ENCODE data around the gene C1orf35.

Gene C1orf35

DNA sequence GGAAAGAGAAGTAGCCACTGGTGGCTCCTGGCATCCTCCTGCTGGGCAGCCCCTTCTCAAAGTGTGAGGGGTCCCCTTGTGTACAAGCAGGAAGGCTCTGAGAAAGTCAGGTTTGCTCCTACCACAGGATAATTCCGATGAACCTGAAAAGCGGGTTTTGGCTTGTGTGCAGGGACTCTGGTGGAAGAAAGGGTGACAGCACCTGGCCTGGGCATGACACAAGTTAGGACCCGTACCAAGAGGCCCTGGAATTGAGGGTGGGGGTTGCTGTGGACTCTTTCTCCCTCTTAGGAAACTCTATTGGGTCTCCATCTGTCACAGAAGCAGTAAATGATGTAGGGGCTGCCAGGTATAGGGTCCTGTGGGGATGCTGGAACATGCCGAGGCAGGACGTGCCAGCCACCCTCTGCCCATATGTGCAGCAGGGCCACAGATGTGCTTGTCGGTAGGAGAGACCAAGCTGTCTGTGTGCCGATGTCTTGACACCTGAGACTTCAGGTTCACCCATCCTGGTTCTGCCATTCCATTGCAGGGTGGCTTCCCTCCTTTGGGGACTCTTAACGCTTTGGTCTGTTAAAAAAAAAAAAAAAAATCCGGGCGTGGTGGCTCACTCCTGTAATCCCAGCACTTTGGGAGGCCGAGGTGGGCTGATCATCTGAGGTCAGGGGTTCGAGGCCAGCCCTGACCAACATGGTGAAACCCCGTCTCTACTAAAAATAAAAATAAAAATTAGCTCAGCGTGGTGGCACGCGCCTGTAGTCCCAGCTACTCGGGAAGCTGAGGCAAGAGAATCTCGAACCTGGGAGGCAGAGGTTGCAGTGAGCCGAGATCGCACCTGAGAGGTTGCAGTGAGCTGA is 9.8 kb downstream of the C1orf35 start:
- no peak for DNase-seq

DNA sequence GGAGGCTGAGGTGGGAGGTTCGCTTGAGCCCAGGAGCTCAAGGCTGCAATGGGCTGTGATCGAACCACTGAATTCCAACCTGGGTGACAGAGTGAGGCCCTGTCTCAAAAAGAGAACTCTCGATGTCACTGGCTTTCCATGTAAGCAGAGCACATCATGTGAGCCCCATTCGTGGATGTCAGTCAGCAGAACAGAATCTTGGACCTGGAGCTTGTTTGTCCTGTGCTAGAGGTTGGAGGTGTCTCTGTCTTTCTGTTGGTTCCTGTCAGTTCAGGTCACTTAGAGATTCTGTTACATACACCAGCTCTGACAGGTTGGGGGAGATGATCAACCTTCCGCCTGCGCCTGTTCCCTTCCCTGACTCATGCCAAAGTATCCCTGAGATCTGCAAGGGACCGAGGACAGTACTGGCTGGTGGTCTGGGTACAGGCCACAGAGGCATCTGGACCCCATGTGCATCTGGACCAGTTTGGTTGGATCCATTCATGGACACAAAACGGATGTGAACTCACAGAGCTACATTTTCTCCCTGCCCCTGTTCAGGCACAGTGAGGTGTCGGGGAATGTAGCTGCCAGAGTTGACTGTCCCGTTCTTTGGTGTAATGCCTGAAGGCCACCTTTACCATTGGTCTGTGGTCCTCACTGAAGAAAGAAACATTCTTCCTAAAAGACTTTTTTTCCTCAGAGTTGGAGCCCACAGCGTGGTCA is 10.6 kb downstream of the C1orf35 start:
- DNase-seq = no peak

DNA sequence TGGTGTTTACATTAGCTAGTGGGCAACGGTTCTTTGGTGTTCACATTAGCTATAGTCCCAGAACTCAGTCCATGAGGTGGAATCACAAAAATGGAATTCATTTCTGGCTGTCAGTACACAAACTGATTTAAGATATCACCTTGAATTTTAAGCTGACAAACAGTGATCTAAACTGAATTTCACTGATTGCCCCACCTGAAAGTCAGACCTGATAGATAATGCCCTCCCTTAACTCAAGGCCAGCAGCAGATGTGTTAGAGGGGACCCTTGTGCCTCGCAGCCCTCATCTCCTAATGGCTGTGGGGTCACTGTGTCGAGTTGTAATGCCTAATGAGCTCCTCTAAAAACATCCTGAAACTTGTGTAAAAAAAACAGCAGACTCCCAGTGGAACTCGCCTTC is 12.0 kb downstream of the C1orf35 start:
- DNase-seq = no peak

DNA sequence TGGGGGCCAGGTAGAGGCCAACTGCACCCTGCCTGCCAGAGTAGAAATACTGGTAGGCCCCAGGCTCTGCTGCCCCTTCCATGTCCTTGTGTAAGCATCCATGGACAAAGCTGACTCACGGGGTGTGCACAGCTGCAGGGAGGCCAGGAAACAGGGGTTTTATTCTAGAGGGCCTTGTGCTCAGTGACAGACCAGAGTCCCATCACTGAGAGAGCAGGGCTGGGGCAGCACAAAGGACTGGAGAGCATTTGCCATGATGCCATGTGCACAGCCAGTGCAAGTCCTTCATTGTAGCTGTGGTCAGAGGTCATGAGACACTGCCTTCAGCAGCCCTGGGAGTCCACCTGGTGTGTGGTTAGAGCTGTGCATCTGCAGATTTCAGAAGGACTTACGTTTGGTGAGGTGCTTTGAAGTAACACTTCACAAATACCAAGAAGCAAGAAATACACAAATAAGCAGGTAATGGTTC is 12.5 kb downstream of the C1orf35 start:
- no peak for DNase-seq

DNA sequence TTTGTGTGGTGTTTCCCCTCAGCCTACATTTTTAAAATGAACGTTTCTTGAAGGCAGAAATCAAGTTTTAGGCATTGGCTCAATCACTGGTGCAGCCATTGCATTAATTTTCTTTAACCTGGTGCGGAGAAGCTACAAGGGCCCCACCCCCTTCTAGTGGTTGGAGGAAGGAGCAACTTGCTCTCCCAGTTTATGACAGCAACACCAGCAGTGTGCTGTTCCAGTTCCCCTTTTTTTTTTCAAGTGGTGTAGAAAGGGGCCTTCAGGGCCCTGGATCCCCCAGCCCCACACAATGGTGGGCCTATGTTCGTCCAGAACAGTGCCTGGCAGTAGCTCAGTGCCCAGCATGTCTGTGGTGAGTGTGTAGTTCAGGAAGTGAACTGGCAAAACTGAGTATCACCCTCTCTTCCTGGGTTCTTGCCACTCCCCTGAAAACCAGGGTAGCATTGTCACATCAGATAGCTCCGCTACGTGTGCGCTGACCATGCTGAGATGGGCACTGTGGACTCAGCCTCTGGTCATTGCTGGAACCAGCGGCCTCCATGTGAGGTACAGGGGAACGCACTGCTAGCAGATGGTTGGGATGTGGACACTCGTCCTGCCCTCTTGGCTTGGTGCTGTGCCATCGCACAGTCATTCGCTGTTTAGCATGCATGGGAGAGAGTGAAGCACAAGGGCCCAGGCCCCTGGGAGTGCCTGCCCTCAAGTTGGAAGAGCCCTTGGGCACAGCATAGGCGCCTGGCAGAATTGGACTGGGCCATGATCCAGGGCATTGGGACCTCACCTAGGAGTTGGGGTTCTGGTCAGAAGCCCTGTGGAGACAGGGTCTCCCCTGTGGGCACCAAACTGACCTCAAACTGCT is 13.4 kb downstream of the C1orf35 start:
- DNase-seq = no peak

DNA sequence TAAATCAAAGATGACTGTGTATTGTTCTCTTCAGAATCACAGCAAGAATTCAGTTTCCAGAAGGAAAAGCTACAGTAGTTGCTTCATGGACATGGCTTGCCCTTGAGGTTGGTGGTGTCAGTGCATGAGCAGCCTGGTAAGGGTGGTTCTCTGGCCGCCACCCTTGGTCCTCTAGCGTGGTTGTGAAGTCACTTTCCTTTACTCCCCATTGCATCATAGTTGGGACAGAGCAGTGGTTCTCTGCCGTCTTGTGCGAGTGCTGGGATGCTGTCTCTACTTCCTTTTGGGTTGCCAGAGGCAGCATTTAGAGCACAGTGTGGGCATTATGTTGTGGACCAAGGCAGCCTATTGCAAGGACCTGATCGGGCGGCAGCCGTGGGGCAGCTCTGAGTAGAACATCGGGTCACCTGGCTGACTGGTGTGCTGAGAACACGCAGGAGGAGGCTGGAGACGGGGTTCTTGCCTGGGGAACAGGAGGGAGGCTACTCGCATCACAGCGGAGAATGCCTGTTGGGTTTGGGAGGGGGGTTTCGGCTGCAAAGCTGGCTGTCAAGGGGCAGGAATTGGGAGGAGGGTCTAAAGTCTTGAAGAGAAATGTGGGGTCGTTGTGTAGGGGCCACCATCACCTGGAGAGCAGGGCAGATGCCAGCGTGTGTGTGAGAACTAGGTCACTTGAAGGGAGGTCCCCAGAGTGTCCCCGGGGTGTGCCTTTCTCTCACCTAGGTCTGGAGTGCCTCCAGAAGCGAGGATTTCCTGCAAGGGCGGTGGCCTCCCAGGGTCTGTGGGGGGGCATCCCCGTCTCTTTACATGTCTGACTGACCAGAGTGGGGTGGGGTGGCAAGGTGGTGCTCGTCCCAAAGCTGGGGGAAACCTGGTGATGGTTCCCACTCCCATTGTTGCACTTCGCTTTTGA is 14.3 kb downstream of the C1orf35 start:
- DNase-seq = no peak

DNA sequence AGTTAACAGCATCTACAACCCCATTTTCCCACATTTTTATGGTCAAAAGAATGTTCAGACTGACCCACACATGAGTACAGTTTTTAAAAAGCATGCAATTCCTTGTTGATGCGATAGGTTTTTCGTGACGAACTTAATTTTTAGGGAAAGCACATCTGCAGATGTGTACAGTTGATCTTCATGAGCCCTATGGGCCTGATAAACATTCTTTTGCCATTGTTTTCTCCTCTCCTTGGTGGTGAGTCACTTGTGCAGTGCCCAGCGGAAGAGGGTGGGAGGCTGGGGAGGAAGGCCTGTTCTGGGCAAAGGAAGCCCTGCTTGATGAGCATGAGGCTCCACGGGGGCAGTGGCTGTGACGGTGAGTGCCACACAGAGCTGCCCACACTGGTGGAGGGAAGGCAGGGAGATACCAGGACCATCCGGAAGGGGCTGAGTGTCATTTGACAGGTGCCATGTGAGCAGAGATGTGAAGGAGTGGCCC is 15.3 kb downstream of the C1orf35 start:
- DNase-seq = peak in 1 of 2 experiments; percentile 69

DNA sequence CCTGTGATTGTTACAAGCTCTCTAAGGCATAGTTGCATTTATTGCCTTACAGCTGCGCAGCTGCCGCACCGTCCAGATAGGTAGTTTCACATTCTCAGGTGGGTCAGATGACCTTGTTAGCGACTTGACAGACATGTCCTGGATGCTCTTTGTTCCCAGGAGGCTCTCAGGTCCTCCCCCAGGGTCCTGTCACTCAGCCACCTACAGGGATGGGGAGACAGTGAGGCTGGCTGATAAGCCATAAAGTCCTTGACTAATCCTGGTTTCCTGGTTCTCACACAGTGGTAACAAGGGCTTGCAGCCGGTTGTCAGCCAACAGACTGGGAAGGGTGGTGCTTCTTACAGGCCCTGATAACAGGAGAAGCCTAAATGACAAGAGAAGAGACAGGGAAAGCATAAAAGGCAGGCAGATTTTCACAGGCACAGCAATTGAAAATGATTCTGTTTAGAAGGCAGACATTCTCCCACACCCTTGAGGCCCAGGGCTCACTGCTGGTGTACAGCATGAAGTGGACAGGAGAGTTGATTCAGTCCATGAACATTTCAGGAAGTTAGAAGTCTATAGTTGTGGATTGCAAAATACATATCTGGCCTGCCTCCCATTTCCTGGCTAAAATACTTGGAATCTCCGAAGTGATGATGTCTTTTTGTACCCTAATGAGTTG is 17.7 kb downstream of the C1orf35 start:
- peak in 1 of 2 experiments; percentile 48 for DNase-seq

DNA sequence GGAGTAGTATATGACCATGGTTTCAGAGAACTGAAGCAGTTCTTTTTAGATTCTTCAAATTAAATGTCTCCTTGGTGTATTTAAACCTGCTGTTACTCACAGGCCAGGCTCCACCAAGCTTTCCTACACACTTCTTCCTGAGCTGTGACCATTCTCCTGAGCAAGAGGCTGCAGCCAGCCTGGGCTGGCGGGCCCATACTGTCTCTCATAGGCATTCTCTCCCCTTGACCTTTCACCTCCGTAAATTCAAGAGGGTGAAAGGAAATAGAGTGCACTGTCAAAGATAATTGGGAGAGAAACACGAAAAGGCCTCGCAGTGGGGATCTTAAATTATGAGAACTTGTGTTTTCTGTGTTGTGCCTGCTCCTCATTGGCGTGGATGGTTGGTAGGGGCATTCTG is 18.3 kb downstream of the C1orf35 start:
- DNase-seq = no peak

DNA sequence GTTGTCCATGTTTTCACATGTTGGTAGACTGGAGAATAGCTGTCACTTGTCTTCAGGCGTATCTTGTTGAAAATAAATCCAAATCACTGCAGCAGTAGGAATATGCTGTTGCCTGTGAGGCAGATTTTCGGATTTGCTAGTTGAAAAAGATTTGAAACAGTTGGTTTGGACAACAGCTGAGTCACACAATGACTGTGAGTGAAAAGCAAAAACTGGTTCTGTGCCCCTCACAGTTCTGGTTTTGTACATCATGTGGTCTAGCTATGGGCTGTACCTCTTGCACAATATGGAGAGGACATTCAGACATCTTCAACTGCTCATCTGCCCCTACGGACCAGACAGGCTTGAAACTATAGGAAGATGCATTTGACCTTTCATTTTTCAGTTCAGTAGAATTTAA is 18.8 kb downstream of the C1orf35 start:
- DNase-seq = peak in 1 of 2 experiments; percentile 19

DNA sequence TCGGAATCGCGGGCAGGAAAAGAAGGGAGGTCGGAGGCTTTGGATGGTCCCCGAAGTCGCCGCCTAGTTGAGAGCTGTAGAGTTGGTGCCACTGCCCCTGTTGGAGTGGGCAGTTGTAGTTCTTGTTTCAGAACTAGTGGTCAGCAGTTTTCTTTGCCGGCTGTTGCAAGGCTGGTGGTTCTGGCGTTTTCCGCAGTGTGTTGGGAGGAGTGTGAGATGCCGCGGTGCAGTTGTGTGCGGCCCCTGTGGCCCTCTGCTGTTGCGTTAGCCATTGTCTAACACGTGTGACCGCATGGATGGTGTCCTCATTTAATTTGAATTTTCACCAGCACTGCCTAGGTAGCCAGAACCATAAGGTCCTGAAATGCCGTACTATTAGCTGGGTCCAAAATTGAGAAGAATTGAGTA is 19.2 kb downstream of the C1orf35 start:
- no peak for DNase-seq

DNA sequence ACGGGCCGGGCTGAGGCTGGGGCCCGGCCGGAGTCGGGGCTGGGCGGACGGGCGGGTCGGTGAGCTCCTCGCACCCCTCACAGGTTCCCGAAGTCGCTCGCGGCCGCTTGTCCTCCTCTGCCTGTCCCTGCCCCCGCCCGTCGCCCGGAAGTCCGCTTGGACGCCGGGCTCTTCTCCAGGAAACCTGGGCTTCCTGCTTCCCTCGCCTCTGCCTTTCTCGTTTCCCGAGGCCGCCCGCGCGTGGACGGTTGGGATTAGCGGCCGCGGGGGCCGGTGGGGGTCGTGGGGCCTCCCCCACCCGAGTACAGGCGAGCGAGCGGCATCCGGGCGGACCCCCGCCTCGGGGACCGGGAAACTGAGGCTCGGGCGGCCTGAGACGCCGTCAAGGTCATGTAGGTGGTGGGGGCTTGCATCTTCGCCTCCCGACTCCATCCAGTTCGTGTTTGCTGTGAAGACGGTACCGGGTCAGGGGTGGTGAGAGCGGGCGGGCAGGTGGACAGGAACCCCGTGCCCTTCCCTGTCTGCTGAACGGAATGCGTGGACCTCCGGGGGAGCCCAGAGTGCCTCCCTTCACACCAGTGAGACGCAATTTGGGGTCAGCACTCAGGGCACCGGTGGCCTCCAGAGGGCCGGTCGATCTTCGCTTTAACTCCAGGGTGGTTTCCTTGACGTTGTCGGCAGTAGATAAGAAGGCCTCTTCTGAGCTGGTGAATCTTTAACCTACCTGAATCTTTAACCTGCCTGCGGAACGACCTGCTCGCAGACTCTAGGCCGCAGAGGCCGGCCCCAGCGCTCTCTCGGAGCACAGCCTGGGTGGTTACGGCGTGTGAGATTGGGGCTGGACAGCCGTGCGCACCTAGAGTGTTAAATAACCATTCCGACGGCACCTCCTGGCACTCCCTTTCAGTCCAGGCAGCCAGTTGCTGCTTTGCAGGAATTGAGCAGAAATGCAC is 19.9 kb downstream of the C1orf35 start:
- DNase-seq = no peak

DNA sequence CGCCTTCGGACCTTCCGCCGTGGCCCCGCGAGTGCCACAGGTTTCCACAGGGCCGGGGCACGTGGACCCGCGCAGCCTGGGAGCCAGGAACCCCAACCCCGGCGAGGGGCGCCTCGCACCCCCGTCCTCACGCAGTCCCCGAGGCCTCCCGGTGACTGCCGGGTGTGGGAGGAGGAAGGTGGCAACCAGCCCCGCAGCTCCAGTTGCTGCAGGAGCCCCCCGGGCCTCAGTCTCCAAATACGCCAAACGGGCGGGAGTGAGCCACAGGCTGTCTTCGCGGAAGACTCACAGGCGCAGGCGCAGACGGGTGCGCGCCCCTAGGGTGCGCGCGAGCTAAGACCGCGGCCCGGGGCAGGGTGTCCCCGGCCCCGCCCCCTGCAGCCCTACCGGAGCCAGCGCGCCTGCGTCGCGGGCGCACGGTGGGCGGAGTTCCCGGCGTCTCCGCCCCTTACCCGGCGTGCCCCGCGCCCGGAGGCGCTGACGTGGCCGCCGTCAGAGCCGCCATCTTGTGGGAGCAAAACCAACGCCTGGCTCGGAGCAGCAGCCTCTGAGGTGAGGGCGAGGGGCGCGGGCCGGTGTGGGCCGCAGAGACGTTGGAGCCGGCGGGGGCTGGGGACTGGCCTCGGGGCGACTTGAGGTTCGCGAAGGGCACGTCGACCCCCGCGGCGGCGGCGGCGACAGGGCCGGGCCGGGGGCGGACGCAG is 20.8 kb downstream of the C1orf35 start, which contains the start of gene ARF1:
Gene ARF1 (plus strand): TSS at position 495 of the 704 bp plus-strand sequence. CDS start 14,407 bp downstream, outside the sequence.
- DNase-seq = peak; percentile 38 to 75

DNA sequence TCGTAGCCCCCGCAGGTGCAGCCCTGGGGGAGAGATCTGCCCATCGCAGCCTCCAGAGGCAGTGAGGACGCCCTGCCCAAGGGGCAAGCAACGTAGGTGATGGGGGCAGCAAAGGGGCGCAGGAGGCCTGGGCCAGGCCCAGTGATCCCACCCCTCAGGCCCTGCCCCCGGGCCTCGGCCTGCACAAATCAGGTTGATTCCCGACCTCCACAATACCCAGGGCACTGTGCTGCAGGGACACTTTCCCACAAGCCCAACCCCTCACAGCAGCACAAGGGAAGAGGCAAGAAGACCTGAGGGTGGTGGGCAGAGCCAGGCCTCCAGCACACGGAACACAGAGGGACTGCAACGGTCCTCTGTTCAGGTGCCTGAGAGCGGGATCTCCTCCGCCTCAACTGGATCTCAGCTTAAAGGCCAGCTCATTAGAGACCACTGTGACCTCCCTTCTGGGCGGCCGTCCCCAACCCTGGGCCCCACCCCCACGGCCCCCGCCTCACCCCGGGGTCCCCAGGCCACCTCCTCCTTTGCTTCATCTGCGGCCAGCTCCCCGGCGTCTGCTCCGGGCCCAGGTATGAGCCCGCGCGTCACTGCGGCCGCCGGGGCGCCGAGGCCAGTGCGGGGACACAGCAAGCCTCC is 21.4 kb downstream of the C1orf35 start:
- no peak for DNase-seq

DNA sequence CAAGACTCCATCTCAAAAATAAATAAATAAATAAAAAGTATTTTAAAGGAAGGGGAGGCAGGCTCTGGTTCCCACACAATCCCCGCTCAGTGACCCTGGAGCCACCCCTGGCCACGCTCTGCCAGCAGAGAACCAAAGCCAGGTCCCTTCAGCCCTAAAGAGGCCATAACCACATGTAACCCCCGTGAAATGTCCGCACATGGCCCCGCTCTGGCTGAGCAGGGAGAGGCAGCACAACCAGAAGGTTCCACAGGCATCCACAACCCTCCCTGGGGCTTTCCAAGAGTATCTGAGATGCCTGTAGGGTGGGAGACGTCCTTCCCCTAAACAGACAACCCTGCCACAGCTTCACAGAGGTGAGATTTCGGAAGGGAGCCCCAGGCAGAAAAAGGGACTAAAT is 22.0 kb downstream of the C1orf35 start:
- DNase-seq = no peak

DNA sequence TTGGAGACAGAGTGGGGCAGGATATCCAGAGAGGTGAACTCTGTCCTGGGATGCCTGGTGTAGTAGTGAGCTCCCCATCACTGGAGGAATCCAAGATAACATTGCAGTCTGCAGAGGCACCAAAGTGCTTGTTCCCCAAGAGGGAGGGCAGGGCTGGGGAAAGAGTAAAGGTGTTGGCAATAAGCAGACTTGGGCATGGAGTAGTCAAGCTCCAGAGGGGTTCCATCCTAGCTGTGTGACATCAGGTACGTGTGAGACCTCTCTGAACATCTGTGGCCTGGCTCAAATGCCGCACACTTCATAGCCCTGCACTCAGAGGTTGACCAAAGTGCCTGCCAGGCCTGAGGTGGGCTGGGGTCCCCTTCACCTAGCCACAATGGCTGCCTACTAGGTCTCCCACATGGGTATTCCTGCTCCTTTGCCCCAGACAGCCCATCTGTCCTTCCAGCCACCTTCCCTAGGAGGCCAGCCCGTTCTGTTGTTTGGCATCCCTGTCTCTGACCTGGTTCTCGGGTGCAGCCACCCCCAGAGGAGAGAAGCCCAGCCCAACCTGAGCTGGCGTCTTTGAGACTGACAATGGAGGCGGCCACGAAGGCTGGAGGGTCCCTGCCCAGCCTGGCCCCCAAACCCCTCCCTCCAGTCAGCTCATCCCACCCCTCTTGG is 23.4 kb downstream of the C1orf35 start:
- DNase-seq = no peak

DNA sequence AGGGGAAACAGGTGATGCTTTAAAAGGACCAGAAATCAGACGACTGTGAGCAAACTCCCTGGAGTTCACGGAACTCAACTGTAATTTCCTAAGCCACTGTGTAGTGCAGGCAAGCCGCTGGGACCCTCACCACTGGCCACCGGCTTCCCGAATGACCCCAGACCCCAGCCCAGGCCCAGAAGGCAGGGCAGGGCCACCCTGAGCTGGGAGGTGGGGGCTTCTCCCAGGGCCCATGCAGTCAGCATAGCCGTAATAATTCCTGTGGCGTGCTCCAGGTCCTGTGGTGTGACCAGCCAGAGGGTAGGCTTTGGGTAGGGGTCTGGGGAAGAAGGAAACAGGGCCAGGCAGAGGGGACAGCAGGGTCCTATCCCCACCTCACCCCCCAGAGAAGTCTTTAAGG is 24.1 kb downstream of the C1orf35 start:
- DNase-seq = no peak
